Heart left ventricle (tissue), 16 donors: ENCODE measurements around the gene CLCNKA. TPM values are rescaled to one million over a fixed set of nuclear protein-coding genes. Genes with fewer than 3 reads are reported as not detected.

Experiments used
- ATAC-seq, 4 donors: fragments of 200-7000 bp; cut with Tn5 transposase; one replicate each; pipeline ENCODE4 v1.9.1; 2020 to 2022; ENCODE audit warnings: moderate library complexity in 4 of 4, mild to moderate bottlenecking in 3 of 4, moderate number of reproducible peaks in 1 of 4
- DNase-seq, 5 donors: peaks; one replicate each; pipeline ENCODE4 v3.0.0-alpha.2; 2020
- H3K27ac ChIP-seq, 12 donors: fragments of 200-600 bp; sonication (generic) in 4 of 12; one replicate each; pipeline versions ENCODE4 v1.5.0 to v1.8.0; 2016 to 2022; ENCODE audit warnings: mild to moderate bottlenecking in 2 of 12
- H3K27me3 ChIP-seq, 9 donors: fragments of 200-600 bp; sonication (generic) in 2 of 9; one replicate each; pipeline versions ENCODE4 v1.5.1 to v1.8.0; 2016 to 2022; ENCODE audit warnings: mild to moderate bottlenecking in 3 of 9
- H3K36me3 ChIP-seq, 9 donors: fragments of 200-600 bp; sonication (generic) in 2 of 9; one replicate each; pipeline versions ENCODE4 v1.5.0 to v1.8.0; 2018 to 2022; ENCODE audit warnings: mild to moderate bottlenecking in 2 of 9
- H3K4me1 ChIP-seq, 12 donors: fragments of 200-600 bp; sonication (generic) in 4 of 12; one replicate each; pipeline versions ENCODE4 v1.5.0 to v1.8.0; 2016 to 2022; ENCODE audit warnings: mild to moderate bottlenecking in 3 of 12
- H3K4me3 ChIP-seq, 12 donors: fragments of 200-600 bp; sonication (generic) in 4 of 12; one replicate each; pipeline versions ENCODE4 v1.5.0 to v1.8.0; 2017 to 2022; ENCODE audit warnings: mild to moderate bottlenecking in 9 of 12, moderate library complexity in 4 of 12
- H3K9me3 ChIP-seq, 12 donors: fragments of 200-600 bp; sonication (generic) in 4 of 12; one replicate each; pipeline versions ENCODE4 v1.5.0 to v1.8.0; 2016 to 2022; ENCODE audit warnings: mild to moderate bottlenecking in 1 of 12
- POLR2A ChIP-seq, 2 donors: fragments of 450-650 bp; IDR thresholded peaks; one replicate each; pipeline ENCODE4 v1.6.1; 2017; ENCODE audit warnings: antibody characterized with exemption in 2 of 2, mild to moderate bottlenecking in 2 of 2, moderate library complexity in 2 of 2
- WGBS, 4 donors: extraction: QIAGEN DNeasy Blood & Tissue Kit in 2 of 4; methylation state at CpG; one replicate each; pipeline versions ENCODE4 v1.1.5 to v1.1.7; 2013 to 2018; 5-methylcytosine and 5-hydroxymethylcytosine counted together
- intact Hi-C, 10 donors: fragments of 100-400 bp; cut with DNase I; formaldehyde crosslinking; loops; one replicate each; pipeline versions ENCODE4 v1.11.1 to v1.14.2; 2022
- polyA plus RNA-seq, 2 donors: library from polyadenylated mRNA; stranded (reverse); fragments of 200-250 nt; gene quantifications; one replicate each; pipeline ENCODE4 v1.2.3, GENCODE V29; 2013
- total RNA-seq, 9 donors: library from RNA; depleted of rRNA in 2 of 9; stranded (reverse); fragments of >200 nt in 2 of 9; fragmentation: NEBNext Ultra II Directional in 3 of 9; extraction: Animal tissue kit (Norgen Biotek cat#: 25700) in 3 of 9; gene quantifications; one replicate each; pipeline versions ENCODE4 v1.1.0 to v1.2.4, GENCODE V29; 2016 to 2023
- TF ChIP-seq, protein P1 (sequence below), 12 donors: fragments of 200-600 bp; sonication (generic) in 4 of 12; IDR thresholded peaks; one replicate each; pipeline versions ENCODE4 v1.5.0 to v1.8.0; 2018 to 2022; ENCODE audit warnings: antibody characterized with exemption in 12 of 12, mild to moderate bottlenecking in 5 of 12
- donor health status: ischemic (EF 13 %, LVEDD 7.1; RV severe dilation, severe dysfunction).
- donor health status: healthy with polysubstance abuse.
- donor health status: DM: no; HTN: yes; CAD: no.
- donor health status: DM: no; HTN: no; CAD: no.
- donor health status: ischemic (EF 25% LVEDD 6.9; RV normal size, moderate dysfunction).
- donor health status: ischemic (EF 25% LVEDD 5.7; RV mildly dilated, moderate dysfunction).
- donor health status: healthy.
- donor health status: DM: yes; HTN: yes; CAD: no.
- donor health status: ischemic (EF 35%, LVEDD 5.7; RV mildly dilated, moderate dysfunction).
- donor health status: nonischemic (EF 11% LVEDD 7.7; RV severe dilation, severe dysfunction).
- donor health status: DM: yes; HTN: yes; CAD: no.
- donor health status: PGD.
- donor health status: ischemic (EF 29% LVEDD 5.4; RV normal size, mild dysfunction).
- donor health status: nonischemic (EF 23%, LVEDD 6.1; RV moderate dilation, normal function).

Gene CLCNKA
- total and polyA plus RNA-seq, 11 donors, result 0.25 to 1.1 (median 0.53) TPM; not detected in 2

DNA sequence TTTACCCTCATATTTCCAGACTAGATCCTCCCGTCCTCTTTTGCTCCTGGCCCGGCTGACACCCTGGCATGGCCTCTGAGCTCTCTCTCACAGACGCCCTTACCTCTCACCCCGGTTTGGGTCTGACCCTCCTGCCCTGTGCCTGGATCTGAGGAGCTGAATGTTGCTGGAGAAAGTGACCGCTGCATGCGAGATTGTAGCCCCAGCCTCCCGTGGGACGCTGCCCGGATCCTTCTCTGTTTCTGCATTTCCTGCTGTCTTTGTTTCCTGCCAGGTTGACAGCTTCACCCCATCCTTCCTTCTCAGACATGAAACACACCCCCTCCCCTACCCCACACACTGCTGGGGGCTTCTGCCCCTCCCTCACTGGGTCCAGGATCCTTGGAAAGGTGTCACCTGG is 42.1 kb downstream of the CLCNKA start:
- Histone ChIP-seq H3K27ac (no peak overlapping the region), H3K36me3 (no peaks in the 10 kb centered on the region), H3K27me3 (no peaks in the 10 kb centered on the region), H3K9me3 (no peaks in the 10 kb centered on the region), H3K4me3 (no peak overlapping the region), H3K4me1 (peaks cover 0 to 28% (median 17%) of the 10 kb centered on the region in 12 donors)
- no peak for ATAC-seq
- no peak for TF ChIP-seq POLR2A (IDR thresholded peaks at IDR 0.05)
- TF ChIP-seq, protein P1, sequence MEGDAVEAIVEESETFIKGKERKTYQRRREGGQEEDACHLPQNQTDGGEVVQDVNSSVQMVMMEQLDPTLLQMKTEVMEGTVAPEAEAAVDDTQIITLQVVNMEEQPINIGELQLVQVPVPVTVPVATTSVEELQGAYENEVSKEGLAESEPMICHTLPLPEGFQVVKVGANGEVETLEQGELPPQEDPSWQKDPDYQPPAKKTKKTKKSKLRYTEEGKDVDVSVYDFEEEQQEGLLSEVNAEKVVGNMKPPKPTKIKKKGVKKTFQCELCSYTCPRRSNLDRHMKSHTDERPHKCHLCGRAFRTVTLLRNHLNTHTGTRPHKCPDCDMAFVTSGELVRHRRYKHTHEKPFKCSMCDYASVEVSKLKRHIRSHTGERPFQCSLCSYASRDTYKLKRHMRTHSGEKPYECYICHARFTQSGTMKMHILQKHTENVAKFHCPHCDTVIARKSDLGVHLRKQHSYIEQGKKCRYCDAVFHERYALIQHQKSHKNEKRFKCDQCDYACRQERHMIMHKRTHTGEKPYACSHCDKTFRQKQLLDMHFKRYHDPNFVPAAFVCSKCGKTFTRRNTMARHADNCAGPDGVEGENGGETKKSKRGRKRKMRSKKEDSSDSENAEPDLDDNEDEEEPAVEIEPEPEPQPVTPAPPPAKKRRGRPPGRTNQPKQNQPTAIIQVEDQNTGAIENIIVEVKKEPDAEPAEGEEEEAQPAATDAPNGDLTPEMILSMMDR (IDR thresholded peaks at IDR 0.05), result no peak
- intact Hi-C loops, result no loop called here
- DNase-seq, result no peak
- 50 to 56% (median 52%) methylated on average over 9 of the region's 9 CpGs for WGBS, 4 donors

DNA sequence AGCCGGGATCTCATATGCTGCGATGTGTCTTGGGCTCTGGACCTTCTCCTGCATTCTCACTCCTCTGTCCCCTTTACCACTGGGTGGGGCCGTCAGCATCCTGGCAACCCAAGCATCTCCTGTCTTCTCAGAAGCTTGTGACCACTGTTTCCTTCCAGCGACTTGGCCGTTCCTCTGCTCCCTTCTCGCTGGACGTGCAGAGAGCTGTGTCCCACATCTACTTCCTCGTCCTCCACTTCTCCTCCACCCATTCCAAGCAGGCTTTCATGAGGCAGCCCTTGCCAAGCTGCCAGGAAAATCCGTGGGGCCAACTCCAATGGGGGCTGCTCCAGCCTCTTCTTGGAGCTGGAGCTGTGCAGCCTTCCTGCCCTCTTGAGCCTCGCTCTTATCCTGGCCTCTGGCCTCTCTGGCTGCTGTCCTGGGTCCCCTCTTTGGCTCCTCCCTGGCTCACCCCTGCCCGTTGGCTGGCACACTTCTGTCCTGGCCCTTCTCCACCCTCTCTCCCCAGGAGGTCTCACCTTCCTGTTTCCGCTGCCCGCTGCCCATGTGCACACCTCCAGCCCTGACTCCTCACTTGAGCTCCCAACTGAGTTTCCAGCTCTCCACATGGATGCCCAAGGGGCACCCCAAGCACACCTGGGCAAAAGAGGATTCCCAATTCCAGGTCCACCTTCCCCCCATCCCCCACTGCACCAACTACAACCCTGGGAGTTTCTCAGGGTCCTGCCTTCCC is 42.9 kb downstream of the CLCNKA start:
- no peaks in the 10 kb centered on the region for H3K36me3 ChIP-seq
- peaks cover 0 to 29% (median 18%) of the 10 kb centered on the region in 12 donors for H3K4me1 ChIP-seq
- ATAC-seq (no peak), DNase-seq (no peak)
- H3K9me3 ChIP-seq, result no peaks in the 10 kb centered on the region
- no peak overlapping the region for H3K27ac ChIP-seq
- no peak for TF ChIP-seq POLR2A (IDR thresholded peaks at IDR 0.05)
- TF ChIP-seq, protein P1 (IDR thresholded peaks at IDR 0.05), result no peak
- intact Hi-C loops, result no loop called here
- H3K27me3 ChIP-seq, result no peaks in the 10 kb centered on the region
- no peak overlapping the region for H3K4me3 ChIP-seq
- WGBS, 4 donors, result 47 to 60% (median 52%) methylated on average over 13 of the region's 13 CpGs

DNA sequence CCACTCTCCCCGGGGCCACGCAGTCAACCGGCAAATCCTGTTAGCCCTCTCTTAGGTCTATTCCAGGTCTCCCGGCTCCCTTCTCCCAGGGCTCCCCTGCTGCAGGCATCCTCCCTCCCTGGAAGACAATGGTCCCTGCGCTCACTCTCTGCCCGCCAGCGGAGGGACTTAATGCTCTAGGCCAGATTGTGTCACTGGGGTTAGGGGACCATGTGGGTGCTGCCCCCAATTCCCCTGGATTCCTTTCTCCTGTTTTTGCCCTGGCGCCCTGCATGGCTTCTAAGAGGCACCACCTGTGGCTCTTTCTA is 43.4 kb downstream of the CLCNKA start:
- Histone ChIP-seq H3K27ac (no peak overlapping the region), H3K27me3 (no peaks in the 10 kb centered on the region), H3K4me3 (no peak overlapping the region), H3K4me1 (peaks cover 0 to 29% (median 18%) of the 10 kb centered on the region in 12 donors), H3K9me3 (no peaks in the 10 kb centered on the region), H3K36me3 (no peaks in the 10 kb centered on the region)
- ATAC-seq (no peak), DNase-seq (no peak)
- intact Hi-C loops, result no loop called here
- 78 to 84% (median 80%) methylated on average over 7 to 8 of the region's 8 CpGs for WGBS, 4 donors
- TF ChIP-seq, protein P1 (IDR thresholded peaks at IDR 0.05), result no peak
- no peak for TF ChIP-seq POLR2A (IDR thresholded peaks at IDR 0.05)

DNA sequence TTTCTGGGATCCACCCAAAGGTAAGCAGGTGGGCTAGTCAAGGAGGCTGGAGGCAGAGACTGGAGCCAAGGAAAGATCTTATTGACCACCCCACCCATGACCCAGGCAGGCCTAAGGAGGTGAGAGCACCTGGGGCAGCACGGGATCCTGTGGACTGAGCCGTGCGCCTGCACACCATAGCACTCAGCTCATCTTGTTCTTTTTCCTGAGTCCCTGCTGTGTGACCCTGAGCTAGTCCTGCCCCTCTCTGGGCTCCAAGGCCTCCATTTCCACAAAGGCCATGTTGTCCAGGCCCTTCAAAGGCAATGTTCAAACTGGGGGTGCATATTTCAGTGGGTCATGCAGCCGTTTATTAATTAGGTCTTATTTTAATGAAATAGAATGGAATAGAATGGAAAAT is 44.4 kb downstream of the CLCNKA start:
- intact Hi-C loops, result no loop called here
- Histone ChIP-seq H3K27me3 (no peaks in the 10 kb centered on the region), H3K27ac (no peak overlapping the region), H3K4me1 (peaks cover 0 to 29% (median 18%) of the 10 kb centered on the region in 12 donors), H3K36me3 (no peaks in the 10 kb centered on the region), H3K4me3 (no peak overlapping the region), H3K9me3 (no peaks in the 10 kb centered on the region)
- 86 to 94% (median 91%) methylated on average over 4 of the region's 4 CpGs for WGBS, 4 donors
- DNase-seq, result no peak
- no peak for TF ChIP-seq POLR2A (IDR thresholded peaks at IDR 0.05)
- TF ChIP-seq, protein P1 (IDR thresholded peaks at IDR 0.05), result no peak
- no peak for ATAC-seq
